HEK293T (cell line): Measurements from ENCODE around the gene WNT8A.

ENCODE experiments used
- CTCF ChIA-PET: fragments of 350-600 bp; formaldehyde crosslinking; extraction: SDS; loops from one replicate; lab custom pipeline; 2021; ENCODE audit warnings: antibody characterized with exemption, inconsistent platforms; lab: Yijun Ruan, JAX
- POLR2A ChIA-PET: fragments of 350-600 bp; formaldehyde crosslinking; extraction: SDS; loops from one replicate; lab custom pipeline; 2020; ENCODE audit warnings: antibody characterized with exemption, inconsistent platforms; lab: Yijun Ruan, JAX
- DNase-seq: peaks from one replicate; pipeline ENCODE4 v3.0.0; 2012; ENCODE audit warnings: mixed read lengths; ENCODE audit errors: extremely low spot score
- ARNT ChIP-seq: fragments of 450-650 bp; IDR thresholded peaks from 2 replicates; pipeline ENCODE4 v1.6.1; 2017; ENCODE audit warnings: mild to moderate bottlenecking
- BHLHE40 ChIP-seq: fragments of 450-650 bp; IDR thresholded peaks from 2 replicates; pipeline ENCODE4 v1.6.1; 2016; ENCODE audit warnings: mild to moderate bottlenecking, moderate library complexity, borderline replicate concordance
- CTBP1 ChIP-seq: fragments of 450-650 bp; IDR thresholded peaks from 2 replicates; pipeline ENCODE4 v1.6.1; 2016; ENCODE audit warnings: borderline replicate concordance
- ELF4 ChIP-seq: fragments of 450-650 bp; IDR thresholded peaks from 2 replicates; pipeline ENCODE4 v1.6.1; 2017; ENCODE audit warnings: antibody characterized with exemption
- FOXA1 ChIP-seq: fragments of 450-650 bp; IDR thresholded peaks from 2 replicates; pipeline ENCODE4 v1.6.1; 2016; ENCODE audit warnings: mild to moderate bottlenecking
- FOXK2 ChIP-seq: fragments of 450-650 bp; IDR thresholded peaks from 2 replicates; pipeline ENCODE4 v1.6.1; 2016; ENCODE audit warnings: mild to moderate bottlenecking
- FOXM1 ChIP-seq: fragments of 450-650 bp; IDR thresholded peaks from 2 replicates; pipeline ENCODE4 v1.6.1; 2017; ENCODE audit warnings: mild to moderate bottlenecking, borderline replicate concordance
- HDGF ChIP-seq: fragments of 450-650 bp; IDR thresholded peaks from 2 replicates; pipeline ENCODE4 v1.6.1; 2017; ENCODE audit warnings: antibody characterized with exemption, borderline replicate concordance
- L3MBTL2 ChIP-seq: fragments of 450-650 bp; conservative IDR thresholded peaks from 2 replicates; pipeline ENCODE4 v1.6.1; 2016; ENCODE audit warnings: mild to moderate bottlenecking
- LEF1 ChIP-seq: fragments of 450-650 bp; IDR thresholded peaks from 2 replicates; pipeline ENCODE4 v1.6.1; 2017; ENCODE audit warnings: mild to moderate bottlenecking, borderline replicate concordance
- NFRKB ChIP-seq: fragments of 450-650 bp; IDR thresholded peaks from 2 replicates; pipeline ENCODE4 v1.6.1; 2016; ENCODE audit warnings: mild to moderate bottlenecking, moderate library complexity
- SP1 ChIP-seq: fragments of 450-650 bp; IDR thresholded peaks from 2 replicates; pipeline ENCODE4 v1.6.1; 2017
- SUZ12 ChIP-seq: fragments of 450-650 bp; IDR thresholded peaks from 2 replicates; pipeline ENCODE4 v1.6.1; 2016; ENCODE audit warnings: mild to moderate bottlenecking
- TARDBP ChIP-seq: fragments of 450-650 bp; IDR thresholded peaks from 2 replicates; pipeline ENCODE4 v1.6.1; 2016
- ZNF384 ChIP-seq: fragments of 450-650 bp; IDR thresholded peaks from 2 replicates; pipeline ENCODE4 v1.6.1; 2016
- TF ChIP-seq, protein P1 (sequence below): fragments of 450-650 bp; IDR thresholded peaks from 2 replicates; pipeline ENCODE4 v1.6.1; 2016

The WNT8A gene

DNA sequence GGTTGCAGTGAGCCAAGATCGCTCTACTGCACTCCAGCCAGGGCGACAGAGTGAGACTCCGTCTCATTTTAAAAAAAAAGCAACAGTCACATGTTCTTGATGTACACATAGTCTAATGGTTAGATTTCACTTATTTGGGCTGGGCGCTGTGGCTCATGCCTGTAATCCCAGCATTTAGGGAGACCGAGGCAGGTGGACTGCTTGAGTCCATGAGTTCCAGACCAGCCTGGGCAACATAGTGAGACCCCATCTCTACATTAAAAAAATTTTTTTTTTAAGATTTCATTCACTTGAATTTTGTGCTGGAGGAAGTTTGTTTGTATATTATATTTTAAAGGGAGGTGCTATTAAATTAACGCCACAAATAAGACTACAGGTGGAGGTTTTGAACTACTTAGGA lies 21.9 kb downstream of the WNT8A start:
- POLR2A ChIA-PET: no interaction called here
- CTCF ChIA-PET: no interaction called here
- TF ChIP-seq L3MBTL2: no peak
- no peak for TF ChIP-seq FOXM1
- TF ChIP-seq FOXK2: no peak
- TF ChIP-seq BHLHE40: no peak
- TF ChIP-seq FOXA1: no peak
- no peak for TF ChIP-seq CTBP1
- no peak for TF ChIP-seq ELF4
- TF ChIP-seq TARDBP: no peak
- no peak for TF ChIP-seq HDGF
- no peak for TF ChIP-seq SP1
- no peak for TF ChIP-seq SUZ12
- TF ChIP-seq LEF1: no peak
- TF ChIP-seq NFRKB: no peak
- DNase-seq: no peak

DNA sequence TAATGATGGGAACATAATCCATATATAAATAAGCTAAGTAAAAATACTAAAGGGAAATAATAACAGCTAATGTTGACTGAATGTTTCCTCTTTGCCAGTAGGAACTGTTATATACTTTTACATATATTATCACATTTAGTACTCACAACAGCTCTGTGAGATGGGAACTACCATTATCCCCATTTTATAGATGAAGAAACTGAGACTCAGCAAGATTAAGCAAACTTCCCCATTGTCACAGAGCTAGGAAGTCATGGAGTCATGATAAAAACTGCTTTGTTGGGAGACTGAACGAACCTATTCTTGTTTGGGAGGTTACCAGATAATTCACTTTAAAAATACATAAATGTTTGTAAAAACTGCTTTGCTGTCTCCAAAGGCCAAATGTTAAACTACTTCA lies 23.4 kb downstream of the WNT8A start:
- CTCF ChIA-PET: interaction anchor here (1.1 kb wide), 1 partner anchor 19 kb away, joined by 3 read pairs; no protein-coding TSS in a partner anchor
- TF ChIP-seq ELF4 (no peak), NFRKB (no peak), TARDBP (no peak), LEF1 (no peak), FOXA1 (no peak)
- TF ChIP-seq, protein P1, sequence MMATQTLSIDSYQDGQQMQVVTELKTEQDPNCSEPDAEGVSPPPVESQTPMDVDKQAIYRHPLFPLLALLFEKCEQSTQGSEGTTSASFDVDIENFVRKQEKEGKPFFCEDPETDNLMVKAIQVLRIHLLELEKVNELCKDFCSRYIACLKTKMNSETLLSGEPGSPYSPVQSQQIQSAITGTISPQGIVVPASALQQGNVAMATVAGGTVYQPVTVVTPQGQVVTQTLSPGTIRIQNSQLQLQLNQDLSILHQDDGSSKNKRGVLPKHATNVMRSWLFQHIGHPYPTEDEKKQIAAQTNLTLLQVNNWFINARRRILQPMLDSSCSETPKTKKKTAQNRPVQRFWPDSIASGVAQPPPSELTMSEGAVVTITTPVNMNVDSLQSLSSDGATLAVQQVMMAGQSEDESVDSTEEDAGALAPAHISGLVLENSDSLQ: no peak
- POLR2A ChIA-PET: no interaction called here
- no peak for DNase-seq

DNA sequence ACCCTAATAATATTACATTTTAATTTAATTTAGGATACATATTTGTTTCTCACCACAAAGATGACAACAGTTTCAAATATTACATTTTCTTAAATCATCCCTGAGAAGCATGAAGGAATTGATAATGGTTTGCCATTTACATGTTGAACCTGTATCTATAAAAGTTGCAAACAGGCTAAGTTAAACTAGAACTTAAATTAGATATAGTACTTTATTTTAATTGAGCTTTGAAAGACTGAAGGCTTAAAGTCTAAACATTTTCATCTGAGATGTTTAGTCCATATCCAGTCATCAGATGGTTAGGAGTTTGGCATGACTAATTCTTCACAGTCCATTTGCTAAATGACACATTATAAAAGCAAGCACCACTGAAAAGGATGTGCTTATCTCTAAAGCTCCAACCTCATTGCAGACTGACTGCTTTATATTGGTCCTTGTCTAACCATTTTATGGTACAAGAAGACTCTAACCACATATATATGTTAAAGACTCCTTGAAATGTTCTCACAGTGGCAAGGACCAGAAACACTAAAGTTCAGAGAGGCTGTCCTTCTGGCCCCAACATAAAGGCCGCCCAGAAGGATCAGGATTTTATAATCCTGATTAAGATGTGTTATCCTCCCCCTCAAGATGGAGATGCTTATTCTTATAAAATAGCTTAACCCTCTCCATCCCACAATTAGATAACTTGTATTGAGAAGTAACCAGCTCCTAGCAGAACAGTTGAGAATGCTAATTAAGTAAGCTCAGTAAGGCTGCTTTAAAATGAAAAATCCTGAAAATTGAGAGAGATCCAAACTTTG lies 25.8 kb downstream of the WNT8A start:
- TF ChIP-seq FOXM1 (no peak), ARNT (no peak), NFRKB (no peak), SUZ12 (no peak), TARDBP (no peak), HDGF (no peak), ZNF384 (no peak), ELF4 (no peak), FOXA1 (no peak), FOXK2 (no peak), BHLHE40 (no peak), L3MBTL2 (no peak), SP1 (no peak), LEF1 (no peak), CTBP1 (no peak)
- TF ChIP-seq, protein P1: no peak
- ChIA-PET CTCF (interaction anchor here (0.6 to 1.7 kb wide), 7 partner anchors 28 to 680 kb away, joined by 3 to 7 read pairs (median 3); no protein-coding TSS in a partner anchor), POLR2A (no interaction called here)
- no peak for DNase-seq

DNA sequence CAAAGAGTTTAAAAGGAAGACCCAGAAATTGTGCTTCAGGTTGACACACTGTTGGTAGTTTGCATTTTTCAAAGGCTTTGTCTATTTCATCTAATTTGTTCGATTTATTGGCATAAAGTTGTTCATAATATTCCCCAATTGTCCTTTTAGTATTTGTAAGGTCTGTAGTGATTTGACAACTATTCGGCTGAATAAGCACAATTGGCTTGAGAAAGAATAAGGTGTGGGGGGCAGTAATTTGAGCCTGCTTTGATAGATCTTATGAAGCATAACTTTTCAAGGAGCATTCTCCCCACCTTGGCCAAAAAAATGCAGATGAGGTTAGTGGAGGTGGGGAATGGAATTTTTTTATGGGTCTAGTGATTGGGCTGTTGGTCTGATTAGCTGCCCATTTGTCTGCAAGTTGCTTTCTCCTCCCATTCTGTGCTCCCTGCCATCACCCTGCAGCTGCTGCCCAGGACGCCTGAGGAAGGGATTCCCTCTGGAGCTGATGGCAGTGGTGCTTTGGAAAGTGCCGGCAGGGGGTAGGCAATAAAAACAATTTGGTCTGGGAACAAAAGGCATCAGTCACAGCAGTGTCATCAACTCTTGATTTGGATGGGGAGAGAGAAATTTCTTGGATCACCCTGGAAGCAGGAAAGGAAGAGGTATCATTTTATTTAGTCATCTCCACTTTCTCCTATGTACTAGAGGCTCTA lies 26.6 kb downstream of the WNT8A start:
- peak; percentile 52 for DNase-seq
- ChIA-PET CTCF (interaction anchor here (1.1 to 1.7 kb wide), 6 partner anchors 16 to 74 kb away, joined by 3 to 7 read pairs (median 4); no protein-coding TSS in a partner anchor), POLR2A (no interaction called here)

DNA sequence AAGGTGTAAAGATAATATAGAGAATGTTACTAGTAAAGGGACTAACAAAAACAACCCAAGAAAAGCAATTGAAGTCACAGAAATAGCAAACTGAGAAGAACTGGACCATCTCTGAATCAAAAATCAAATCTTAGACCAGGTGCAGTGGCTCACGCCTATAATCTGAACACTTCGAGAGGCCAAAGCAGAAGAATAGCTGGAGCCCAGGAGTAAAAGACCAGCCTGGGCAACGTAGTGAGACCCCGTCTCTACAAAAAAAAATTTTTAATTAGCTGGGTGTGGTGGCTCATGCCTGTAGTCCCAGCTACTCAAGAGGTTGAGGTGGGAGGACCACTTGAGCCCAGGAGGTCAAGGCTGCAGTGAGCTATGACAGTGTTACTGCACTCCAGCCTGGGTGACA lies 27.3 kb downstream of the WNT8A start:
- POLR2A ChIA-PET: no interaction called here
- CTCF ChIA-PET: interaction anchor here (0.6 to 1.3 kb wide), 3 partner anchors 15 to 332 kb away, joined by 3 to 6 read pairs (median 5); no protein-coding TSS in a partner anchor
- TF ChIP-seq FOXK2 (no peak), FOXA1 (no peak), CTBP1 (no peak), BHLHE40 (no peak), SP1 (no peak), FOXM1 (no peak), LEF1 (no peak), TARDBP (no peak), ZNF384 (no peak), NFRKB (no peak), SUZ12 (no peak), ELF4 (no peak), HDGF (no peak), L3MBTL2 (no peak), ARNT (no peak)
- TF ChIP-seq, protein P1: no peak
- no peak for DNase-seq

More for the DNA sequence above, 26.6 kb downstream of the WNT8A start:
- TF ChIP-seq CTBP1: no peak; the same call in 1 of the 2 replicates
- TF ChIP-seq, protein P1: peak; percentile 73
